SU-DHL-6 (cell line): ENCODE results near the gene KCNN3.

Source experiments
- H2AFZ ChIP-seq: fragments of 200-600 bp; sonication (generic); 2 replicates; pipeline ENCODE4 v1.6.1; 2014; ENCODE audit warnings: low read depth, mild to moderate bottlenecking, moderate library complexity, mixed read lengths, antibody characterized with exemption, low read length; ENCODE audit not compliant: severe bottlenecking
- H3F3A ChIP-seq: fragments of 200-600 bp; shearing (Covaris generic); 2 replicates; pipeline ENCODE4 v1.6.0; 2016; ENCODE audit warnings: antibody characterized with exemption, mild to moderate bottlenecking; ENCODE audit not compliant: insufficient read depth
- H3K27ac ChIP-seq: fragments of 200-600 bp; sonication (generic); 2 replicates; pipeline ENCODE4 v1.5.1; 2016; ENCODE audit warnings: low read depth, mild to moderate bottlenecking, low read length, moderate library complexity, mixed read lengths
- H3K27me3 ChIP-seq: fragments of 200-600 bp; sonication (generic), shearing (Covaris generic); 2 replicates; pipeline ENCODE4 v1.6.0; 2014; ENCODE audit warnings: mild to moderate bottlenecking, low read length
- H3K36me3 ChIP-seq: fragments of 200-600 bp; sonication (generic); 2 replicates; pipeline ENCODE4 v1.6.1; 2014; ENCODE audit warnings: mild to moderate bottlenecking, low read length, mixed read lengths
- H3K4me2 ChIP-seq: fragments of 300-600, 200-600 bp; shearing (Covaris generic), sonication (generic); 2 replicates; pipeline ENCODE4 v1.6.0; 2014; ENCODE audit warnings: low read length, low read depth, mild to moderate bottlenecking; ENCODE audit not compliant: poor library complexity, severe bottlenecking
- H3K4me3 ChIP-seq: fragments of 200-600 bp; sonication (generic); 2 replicates; pipeline ENCODE4 v1.5.1; 2014; ENCODE audit warnings: antibody characterized with exemption, low read length, mild to moderate bottlenecking, mixed read lengths; ENCODE audit not compliant: insufficient read depth, poor library complexity, severe bottlenecking
- H3K79me2 ChIP-seq: fragments of 200-600 bp; sonication (generic); 2 replicates; pipeline ENCODE4 v1.6.1; 2014; ENCODE audit warnings: mild to moderate bottlenecking, low read length, moderate library complexity; ENCODE audit not compliant: insufficient read depth
- H3K9ac ChIP-seq: fragments of 200-600 bp; sonication (generic); 2 replicates; pipeline ENCODE4 v1.7.0; 2014; ENCODE audit warnings: mild to moderate bottlenecking, low read length
- H3K9me2 ChIP-seq: fragments of 200-600 bp; sonication (generic); replicated peaks from 2 replicates; pipeline ENCODE4 v1.6.1; 2014; ENCODE audit warnings: low read length; ENCODE audit not compliant: insufficient read depth
- H3K9me3 ChIP-seq: fragments of 200-600 bp; sonication (generic); 2 replicates; pipeline ENCODE4 v1.6.1; 2014; ENCODE audit warnings: low read length, mixed read lengths; ENCODE audit not compliant: insufficient read depth
- H4K20me1 ChIP-seq: fragments of 200-600 bp; sonication (generic); 2 replicates; pipeline ENCODE4 v1.6.1; 2014; ENCODE audit warnings: low read depth, mild to moderate bottlenecking, antibody characterized with exemption, low read length, moderate library complexity, mixed read lengths
- CTCF ChIP-seq: fragments of 200-600 bp; sonication (generic); IDR thresholded peaks from one replicate; pipeline ENCODE4 v1.5.1; 2017; ENCODE audit warnings: antibody characterized with exemption, mild to moderate bottlenecking, low read length, moderate library complexity; ENCODE audit not compliant: insufficient read depth, poor library complexity, severe bottlenecking
- EZH2phosphoT487 ChIP-seq: fragments of 200-600 bp; sonication (generic), shearing (Covaris generic); conservative IDR thresholded peaks from 2 replicates; pipeline ENCODE4 v1.6.1; 2018; ENCODE audit warnings: mild to moderate bottlenecking, antibody characterized with exemption, low read length, moderate library complexity, mixed read lengths

Gene KCNN3

GRCh38 chr1:154706851-154707250, 163.2 kb downstream of the KCNN3 start:
- H3K27me3 ChIP-seq = no peaks in the 10 kb centered on the region
- H2AFZ ChIP-seq = no peak overlapping the region
- H3K4me3 ChIP-seq = no peak overlapping the region
- no peaks in the 10 kb centered on the region for H3F3A ChIP-seq
- no peak overlapping the region for H3K4me2 ChIP-seq
- H3K27ac ChIP-seq = no peak overlapping the region
- no peaks in the 10 kb centered on the region for H4K20me1 ChIP-seq
- TF ChIP-seq EZH2phosphoT487 (no peak), CTCF (no peak)
- no peaks in the 10 kb centered on the region for H3K79me2 ChIP-seq
- no peak overlapping the region for H3K9ac ChIP-seq
- H3K9me2 ChIP-seq = no peaks in the 10 kb centered on the region
- no peaks in the 10 kb centered on the region for H3K36me3 ChIP-seq
- H3K9me3 ChIP-seq = no peaks in the 10 kb centered on the region

DNA sequence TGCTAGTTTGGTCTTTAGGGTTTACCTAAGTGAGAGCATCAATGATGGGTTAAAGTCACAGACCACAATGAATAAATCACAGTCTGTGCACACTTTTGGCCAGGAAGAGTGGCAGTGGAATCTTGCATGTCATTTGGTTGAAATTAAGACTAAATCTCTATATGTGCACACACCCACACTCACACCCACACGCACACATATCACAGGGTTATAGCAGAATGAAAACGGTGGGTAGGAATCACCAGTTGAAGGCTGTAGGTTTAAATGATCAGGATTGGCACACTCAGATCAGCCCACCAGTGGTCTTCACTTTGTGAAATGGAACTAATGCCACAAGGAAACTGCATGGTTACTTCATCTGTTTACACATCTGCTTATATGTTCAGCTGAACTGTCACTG, 164.5 kb downstream of the KCNN3 start:
- Histone ChIP-seq H3K9ac (no peak overlapping the region), H3K27ac (no peak overlapping the region), H3K9me2 (no peaks in the 10 kb centered on the region), H2AFZ (no peak overlapping the region), H3K27me3 (no peaks in the 10 kb centered on the region), H4K20me1 (no peaks in the 10 kb centered on the region), H3F3A (no peaks in the 10 kb centered on the region), H3K36me3 (no peaks in the 10 kb centered on the region), H3K9me3 (no peaks in the 10 kb centered on the region), H3K4me2 (no peak overlapping the region), H3K79me2 (no peaks in the 10 kb centered on the region), H3K4me3 (no peak overlapping the region)
- TF ChIP-seq CTCF = no peak
- TF ChIP-seq EZH2phosphoT487 = no peak

- no peaks in the 10 kb centered on the region for H3F3A ChIP-seq
- no peak overlapping the region for H3K4me2 ChIP-seq
- H3K79me2 ChIP-seq = no peaks in the 10 kb centered on the region
- no peaks in the 10 kb centered on the region for H3K36me3 ChIP-seq
- TF ChIP-seq CTCF (no peak), EZH2phosphoT487 (no peak)
- H3K27me3 ChIP-seq = no peaks in the 10 kb centered on the region
- H3K9me2 ChIP-seq = no peaks in the 10 kb centered on the region
- no peaks in the 10 kb centered on the region for H3K9me3 ChIP-seq
- no peak overlapping the region for H2AFZ ChIP-seq
- H3K4me3 ChIP-seq = no peak overlapping the region
- no peaks in the 10 kb centered on the region for H4K20me1 ChIP-seq
- H3K9ac ChIP-seq = no peak overlapping the region
- H3K27ac ChIP-seq = no peak overlapping the region
These were observed 166.9 kb downstream of the KCNN3 start for GRCh38 chr1:154703170-154703569.
